ENCODE measurements around the gene SLN. TPM values are rescaled to one million over a fixed set of nuclear protein-coding genes. Genes with fewer than 3 reads are reported as not detected.

The SLN gene
- total RNA-seq, 1 donor from 2014 or later, result 1.0 TPM

GRCh38 chr11:107661656-107662055 is 50.2 kb downstream of the SLN start:
- Histone ChIP-seq H3K4me3 (no peak overlapping the region), H3K9me3 (no peaks in the 10 kb centered on the region), H3K4me1 (no peaks in the 10 kb centered on the region), H3K36me3 (no peaks in the 10 kb centered on the region), H3K27ac (no peak overlapping the region), H3K27me3 (no peaks in the 10 kb centered on the region)
- no peak for DNase-seq
- no peak for TF ChIP-seq CTCF (IDR thresholded peaks at IDR 0.05)
- intact Hi-C loops (cut with DNase I), result no loop called here
- ATAC-seq, result no peak

DNA sequence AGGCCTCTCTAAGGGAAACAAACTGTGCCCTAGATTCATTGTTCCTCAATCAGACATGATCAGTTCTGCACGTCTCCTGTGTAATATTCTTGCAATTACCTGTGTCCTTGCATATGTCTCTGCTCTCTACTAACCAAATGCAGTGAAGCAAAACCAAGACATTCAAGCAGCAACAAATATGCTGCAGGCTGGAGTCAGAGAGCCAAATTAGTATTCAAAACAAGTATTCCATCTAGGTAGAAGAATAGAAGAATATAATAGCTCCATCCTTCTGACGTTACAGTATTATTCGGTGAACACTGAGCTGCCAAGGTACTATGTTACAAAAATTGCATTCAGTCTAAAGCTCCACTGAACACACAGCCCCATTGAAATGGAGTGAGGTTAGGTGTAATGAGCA is 51.8 kb downstream of the SLN start:
- TF ChIP-seq CTCF (IDR thresholded peaks at IDR 0.05), result no peak
- no peak overlapping the region for H3K27ac ChIP-seq
- intact Hi-C loops (cut with DNase I), result no loop called here
- H3K4me3 ChIP-seq, result no peak overlapping the region
- no peak for ATAC-seq
- no peaks in the 10 kb centered on the region for H3K36me3 ChIP-seq
- no peaks in the 10 kb centered on the region for H3K9me3 ChIP-seq
- H3K4me1 ChIP-seq, result no peaks in the 10 kb centered on the region
- H3K27me3 ChIP-seq, result no peaks in the 10 kb centered on the region
- no peak for DNase-seq

DNA sequence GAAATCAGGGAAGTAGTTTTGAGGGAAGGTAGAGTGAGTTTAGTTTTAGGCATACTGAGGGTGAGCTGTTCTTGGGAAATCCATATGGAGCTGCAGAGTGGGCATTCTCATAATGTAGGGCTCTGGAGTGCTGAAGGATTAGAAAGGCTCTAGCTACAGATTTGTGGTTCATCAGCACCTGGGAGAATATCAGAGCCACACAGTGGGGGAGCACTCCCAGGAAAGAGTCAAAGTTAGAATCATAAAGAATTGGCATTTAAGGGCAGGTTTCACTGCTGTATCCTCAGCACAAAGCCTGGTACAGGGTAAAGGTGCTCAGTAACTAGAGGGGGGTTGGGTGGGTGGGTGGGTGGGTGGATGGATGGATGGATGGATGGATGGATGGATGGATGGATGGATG is 52.5 kb downstream of the SLN start:
- H3K27ac ChIP-seq, result no peak overlapping the region
- H3K27me3 ChIP-seq, result no peaks in the 10 kb centered on the region
- intact Hi-C loops (cut with DNase I), result no loop called here
- H3K36me3 ChIP-seq, result no peaks in the 10 kb centered on the region
- no peak for ATAC-seq
- H3K4me1 ChIP-seq, result no peaks in the 10 kb centered on the region
- H3K9me3 ChIP-seq, result no peaks in the 10 kb centered on the region
- DNase-seq, result no peak
- no peak overlapping the region for H3K4me3 ChIP-seq
- no peak for TF ChIP-seq CTCF (IDR thresholded peaks at IDR 0.05)

Other genes starting within 250 kb of the SLN start
- 8.0 TPM for gene ALKBH8, start 146.3 kb downstream of the SLN start, total RNA-seq
- gene ELMOD1, start 120.9 kb downstream of the SLN start, total RNA-seq, result 2.8 TPM
- gene SLC35F2, start 146.7 kb upstream of the SLN start, total RNA-seq, result 8.8 TPM
- 2.0 TPM for gene RAB39A, start 216.4 kb upstream of the SLN start, total RNA-seq

Data from upper lobe of right lung (tissue), 1 donor.